NCI-H2227 (cell line): ENCODE data around the gene SCG5.

Experiments
- DNase-seq: peaks from one replicate; lab custom pipeline; 2025; ENCODE audit not compliant: unreplicated experiment; lab: John Stamatoyannopoulos, UW

Gene SCG5

GRCh38 chr15:32718821-32719716 is 77.6 kb downstream of the SCG5 start:
- no peak for DNase-seq

- DNase-seq: no peak
Observed at GRCh38 chr15:32721596-32721995, 80.1 kb downstream of the SCG5 start.

- no peak for DNase-seq
Observed at GRCh38 chr15:32722136-32722535, 80.6 kb downstream of the SCG5 start.

- DNase-seq: no peak
Observed at GRCh38 chr15:32723171-32723948, 81.8 kb downstream of the SCG5 start.

- DNase-seq: no peak
Observed at GRCh38 chr15:32729700-32730395, 88.3 kb downstream of the SCG5 start.

GRCh38 chr15:32730677-32731654 is 89.5 kb downstream of the SCG5 start:
- DNase-seq: peak; percentile 20

GRCh38 chr15:32732574-32733157 is 91.2 kb downstream of the SCG5 start:
- no peak for DNase-seq

GRCh38 chr15:32733281-32733680 is 91.8 kb downstream of the SCG5 start:
- DNase-seq: no peak

GRCh38 chr15:32735989-32736700 is 94.6 kb downstream of the SCG5 start:
- DNase-seq: peak; percentile 1

GRCh38 chr15:32736701-32737061 is 95.2 kb downstream of the SCG5 start:
- no peak for DNase-seq

GRCh38 chr15:32737304-32737703 is 95.8 kb downstream of the SCG5 start:
- no peak for DNase-seq

- DNase-seq: no peak
Observed at GRCh38 chr15:32738666-32739065, 97.2 kb downstream of the SCG5 start.

- no peak for DNase-seq
Observed at GRCh38 chr15:32739522-32740063, 98.1 kb downstream of the SCG5 start.

- DNase-seq: no peak
Observed at GRCh38 chr15:32743411-32744140, 102.1 kb downstream of the SCG5 start.

GRCh38 chr15:32746116-32746857 is 104.8 kb downstream of the SCG5 start:
- DNase-seq: no peak
